Measurements from ENCODE around the gene TSG101. TPM values are rescaled to one million over a fixed set of nuclear protein-coding genes. Genes with fewer than 3 reads are reported as not detected.

The TSG101 gene, protein sequence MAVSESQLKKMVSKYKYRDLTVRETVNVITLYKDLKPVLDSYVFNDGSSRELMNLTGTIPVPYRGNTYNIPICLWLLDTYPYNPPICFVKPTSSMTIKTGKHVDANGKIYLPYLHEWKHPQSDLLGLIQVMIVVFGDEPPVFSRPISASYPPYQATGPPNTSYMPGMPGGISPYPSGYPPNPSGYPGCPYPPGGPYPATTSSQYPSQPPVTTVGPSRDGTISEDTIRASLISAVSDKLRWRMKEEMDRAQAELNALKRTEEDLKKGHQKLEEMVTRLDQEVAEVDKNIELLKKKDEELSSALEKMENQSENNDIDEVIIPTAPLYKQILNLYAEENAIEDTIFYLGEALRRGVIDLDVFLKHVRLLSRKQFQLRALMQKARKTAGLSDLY
- total RNA-seq = 10 to 100 TPM; 49.8 to 51.1 TPM
- long read RNA-seq, transcript TSG101-201 (10 exons, 1,824 nt) = major isoform, 110 of 121 reads
- long read RNA-seq, partial matches to known transcripts = 2 of 121 reads
- long read RNA-seq, other reads (novel, unspliced or antisense) = 8 of 121 reads

DNA sequence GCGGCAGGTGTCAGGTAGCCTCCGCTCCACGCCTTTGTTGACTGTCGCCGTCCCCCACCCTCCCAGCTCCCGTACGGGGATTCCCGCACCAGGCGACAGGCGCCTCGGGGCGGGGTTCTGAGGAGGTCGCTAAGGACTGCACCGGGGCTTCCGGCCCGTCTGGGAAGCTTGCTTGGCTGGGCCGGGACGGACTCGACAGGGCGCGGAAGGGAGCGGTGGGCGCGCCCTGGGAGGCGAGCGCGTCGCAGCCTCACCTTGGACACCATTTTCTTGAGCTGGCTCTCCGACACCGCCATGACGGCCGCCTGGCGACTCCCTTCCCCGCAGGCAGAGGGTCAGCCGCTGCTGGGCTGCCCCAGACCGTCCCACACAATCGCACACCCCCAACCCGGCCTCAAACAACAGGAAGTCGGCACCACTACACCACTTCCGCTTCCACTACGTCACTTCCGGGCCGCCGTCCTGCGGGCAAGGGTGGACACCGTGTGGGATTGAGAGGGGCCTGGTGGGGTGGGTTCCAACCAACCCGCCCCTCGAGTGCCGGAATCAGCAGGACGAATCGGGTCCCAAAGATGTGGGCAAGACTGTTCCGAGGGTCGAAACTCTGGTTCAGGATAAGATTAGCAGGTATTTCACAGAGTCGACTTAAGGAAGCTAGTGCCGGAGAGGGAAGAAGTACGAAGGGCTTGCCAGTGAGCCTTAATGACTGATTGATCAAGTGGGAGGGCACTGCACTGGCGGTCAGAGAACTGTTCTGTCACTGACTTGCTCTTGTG is at the start of gene TSG101:
Gene TSG101 (minus strand): TSS at position 422 of the 776 bp plus-strand sequence. CDS start 126 bp downstream, at position 296.
- intact Hi-C loops (cut with DNase I) = loop anchor here in 1 of 2 donors (5.0 to 10.0 kb wide), 2 partner anchors 106 to 202 kb away; partner anchors contain the start of genes GTF2H1, HPS5 and SPTY2D1
- DNase-seq (peak; percentile 97), ATAC-seq (peak; percentile 99 to 100)

GRCh38 chr11:18575361-18575760 is 48.6 kb upstream of the TSG101 start:
- ATAC-seq (no peak), DNase-seq (no peak)
- intact Hi-C loops (cut with DNase I) = no loop called here

DNA sequence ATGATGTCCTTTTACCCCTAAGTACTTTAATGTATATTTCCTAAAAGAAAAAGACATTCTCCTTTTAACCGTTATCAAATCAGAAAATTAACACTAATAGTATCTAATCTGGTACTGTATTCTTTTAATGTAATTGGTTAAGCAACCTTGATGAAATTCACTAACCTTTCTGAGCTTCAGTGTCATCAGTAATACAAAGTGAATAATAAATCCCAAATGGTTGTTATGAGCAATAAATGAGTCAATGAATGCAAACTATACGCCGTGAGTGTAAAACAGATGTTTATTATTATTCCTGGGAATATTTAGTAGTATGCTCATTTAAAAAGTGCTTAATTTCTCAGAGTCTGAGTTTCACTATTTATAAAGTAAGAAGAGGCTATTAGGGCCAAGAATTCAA is 40.3 kb upstream of the TSG101 start:
- intact Hi-C loops (cut with DNase I) = no loop called here
- ATAC-seq = no peak
- DNase-seq = no peak

DNA sequence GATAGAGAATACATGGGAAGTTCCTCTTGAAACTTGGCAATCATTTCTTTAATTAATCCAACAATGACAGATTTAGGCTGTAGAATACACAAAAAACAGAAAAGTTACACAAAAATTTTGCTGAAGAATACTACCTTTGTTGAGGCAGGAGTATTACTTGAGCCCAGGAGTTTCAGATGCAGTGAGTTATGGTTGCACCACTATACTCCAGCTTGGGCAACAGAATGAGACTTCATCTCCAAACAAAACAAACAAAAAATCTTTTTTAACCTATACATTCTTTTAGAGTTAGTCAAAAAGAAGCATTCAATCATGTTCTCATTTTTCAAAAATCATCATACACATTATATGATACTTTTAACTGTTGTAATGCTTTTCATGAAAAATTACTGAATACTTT is 39.7 kb upstream of the TSG101 start:
- ATAC-seq (no peak), DNase-seq (no peak)
- intact Hi-C loops (cut with DNase I) = no loop called here

DNA sequence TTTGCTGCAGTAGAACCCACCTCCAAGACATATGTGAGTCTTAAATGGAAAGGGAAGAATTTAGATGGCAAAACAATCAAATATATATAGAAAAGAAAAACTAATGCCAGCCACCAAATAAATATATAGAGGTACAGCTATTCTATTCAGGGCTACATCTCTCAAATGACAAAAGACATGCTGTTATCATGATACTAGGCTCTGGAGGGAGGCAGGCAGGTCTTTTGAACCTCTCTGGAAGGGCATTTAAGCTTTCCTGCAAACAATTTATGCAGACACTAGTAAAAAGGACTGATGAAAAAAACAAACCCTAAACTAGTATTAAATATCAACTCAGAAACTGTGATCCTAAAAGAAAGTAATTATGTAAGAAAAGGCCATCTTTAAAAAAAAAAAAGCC is 37.4 kb upstream of the TSG101 start:
- intact Hi-C loops (cut with DNase I) = no loop called here
- ATAC-seq (no peak), DNase-seq (no peak)

DNA sequence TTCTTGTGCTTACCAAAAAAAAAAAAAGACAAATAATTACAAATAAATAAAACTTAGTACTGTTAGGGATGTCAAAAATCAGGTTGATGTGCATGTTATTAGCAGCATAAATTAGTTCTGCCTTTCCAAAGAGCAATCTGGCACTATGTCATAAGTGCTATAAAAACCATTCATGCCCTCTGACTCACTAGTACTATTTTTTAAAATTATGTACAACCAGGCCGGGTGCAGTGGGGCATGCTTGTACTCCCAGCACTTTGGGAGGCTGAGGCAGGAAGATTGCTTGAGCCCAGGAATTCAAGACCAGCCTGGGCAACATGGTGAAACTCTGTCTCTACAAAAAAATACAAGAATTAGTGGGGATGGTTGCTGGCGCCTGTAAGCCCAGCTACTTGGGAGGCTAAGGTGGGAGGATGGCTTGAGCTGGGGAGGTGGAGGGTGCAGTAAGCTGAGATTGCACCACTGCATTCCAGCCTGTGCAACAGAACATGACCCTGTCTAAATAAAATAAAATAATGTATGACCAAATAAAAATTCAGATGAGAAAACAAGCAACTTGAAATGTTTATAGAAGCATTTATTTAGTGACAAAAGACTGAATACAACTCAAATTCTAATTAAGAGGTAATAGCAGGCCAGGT is 36.5 kb upstream of the TSG101 start:
- no peak for DNase-seq
- intact Hi-C loops (cut with DNase I) = no loop called here
- ATAC-seq = no peak

DNA sequence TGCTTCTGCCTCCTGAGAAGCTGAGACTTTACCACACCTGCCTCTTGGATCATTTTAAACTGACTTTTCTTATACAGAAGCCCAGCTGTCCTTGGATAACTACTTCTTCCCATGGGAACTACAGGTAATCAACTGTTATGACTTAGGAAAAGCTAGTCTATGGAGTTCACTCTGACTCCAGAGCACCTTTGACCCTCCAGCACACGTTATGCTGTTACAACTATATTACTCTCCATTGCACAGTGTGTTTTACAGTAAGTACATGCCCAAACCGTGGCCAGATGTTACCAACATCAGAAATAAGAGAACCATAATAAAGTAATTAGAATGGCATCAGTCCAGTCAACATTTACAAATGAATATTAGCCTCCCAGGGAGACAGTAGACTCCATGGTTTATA is 21.3 kb upstream of the TSG101 start:
- intact Hi-C loops (cut with DNase I) = loop anchor here (10.0 kb wide), 2 partner anchors 177 to 187 kb away; partner anchors contain the start of gene IGSF22 (in 1 of the 2)
- ATAC-seq = no peak
- DNase-seq = no peak

DNA sequence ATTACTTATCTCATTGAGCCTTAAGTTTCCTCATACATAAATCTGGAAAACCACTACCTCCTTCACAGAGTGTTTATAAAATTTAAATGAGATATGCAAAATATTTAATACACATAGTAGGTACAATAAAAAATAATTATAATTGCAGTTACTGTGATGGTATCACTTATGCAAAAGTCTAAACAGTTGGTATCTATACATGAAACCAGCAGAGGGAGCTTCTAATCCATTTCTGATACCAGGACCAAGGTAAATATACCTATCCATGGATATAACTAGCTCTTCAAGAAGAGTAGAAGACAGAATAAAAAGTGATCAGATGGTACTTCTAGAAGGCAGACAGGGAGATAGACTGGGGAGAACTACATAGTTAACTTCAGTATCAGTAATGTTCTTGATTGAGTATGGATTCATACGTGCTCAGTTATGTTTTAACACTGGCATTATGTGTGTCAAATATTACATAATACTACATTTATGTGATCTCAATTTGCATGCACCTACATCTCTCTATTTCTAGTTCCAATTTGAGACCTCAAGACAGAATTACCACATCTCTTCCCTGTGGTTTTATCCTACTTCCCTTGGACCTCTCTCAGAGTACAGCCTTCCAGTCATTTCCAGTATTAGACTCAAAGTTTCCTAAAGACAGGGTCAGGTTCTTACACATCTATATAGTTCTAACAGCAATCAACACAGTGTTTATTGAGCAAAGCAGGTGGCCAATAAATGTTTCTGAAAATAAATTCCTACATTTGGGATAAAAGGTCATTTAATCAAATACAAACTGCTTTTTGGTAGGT is 13.7 kb upstream of the TSG101 start:
- DNase-seq (no peak), ATAC-seq (peak in 1 of 2 donors; percentile 38)
- intact Hi-C loops (cut with DNase I) = loop anchor here (10.0 kb wide), 2 partner anchors 184 to 194 kb away; partner anchors contain the start of gene IGSF22 (in 1 of the 2)

DNA sequence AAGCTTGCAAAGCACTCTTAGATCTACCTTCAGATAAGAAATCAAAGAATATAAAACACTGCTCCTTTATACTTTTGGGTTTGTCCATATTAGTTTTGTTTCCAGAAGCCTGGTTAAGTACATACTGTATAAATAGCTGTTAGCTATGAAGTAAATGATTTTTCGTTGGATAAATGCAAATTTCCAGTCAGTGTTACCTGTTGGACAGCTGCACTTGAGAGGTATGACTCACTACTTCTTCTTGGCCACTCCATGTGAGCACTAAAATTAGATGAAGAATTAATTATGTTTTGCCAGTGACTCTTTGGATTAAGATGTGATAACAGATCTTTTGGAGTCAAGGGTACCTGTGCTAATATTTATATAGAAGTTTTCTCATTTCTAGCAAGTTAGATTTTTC is 9.5 kb upstream of the TSG101 start:
- intact Hi-C loops (cut with DNase I) = no loop called here
- no peak for ATAC-seq
- DNase-seq = no peak

GRCh38 chr11:18534245-18534644 is 7.5 kb upstream of the TSG101 start:
- DNase-seq (no peak), ATAC-seq (no peak)
- intact Hi-C loops (cut with DNase I) = no loop called here

- intact Hi-C loops (cut with DNase I) = no loop called here
- DNase-seq = no peak
- ATAC-seq = no peak
Measured at GRCh38 chr11:18533365-18533764, 6.6 kb upstream of the TSG101 start.

DNA sequence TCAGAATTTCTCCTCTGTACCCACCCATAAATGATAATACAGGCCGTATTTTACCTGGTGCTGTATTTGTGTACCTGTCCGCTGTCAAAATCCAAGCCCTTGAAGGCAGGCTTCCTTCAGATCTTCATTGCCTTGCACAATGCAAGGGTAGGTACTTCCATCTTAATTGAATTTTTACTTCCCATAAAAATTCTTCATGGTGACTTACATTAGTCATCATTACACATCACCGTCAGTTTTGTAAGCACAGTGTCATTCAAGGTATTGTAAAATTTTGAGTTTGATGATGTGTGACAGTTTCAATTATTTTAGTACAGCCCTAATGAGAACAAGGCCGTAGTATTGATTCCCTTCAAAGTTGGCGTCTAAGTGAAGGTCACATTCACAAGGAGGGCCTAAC is 770 bp upstream of the TSG101 start:
- ATAC-seq (peak in 1 of 2 donors; percentile 3), DNase-seq (no peak)
- intact Hi-C loops (cut with DNase I) = loop anchor here in 1 of 2 donors (5.0 to 10.0 kb wide), 2 partner anchors 105 to 203 kb away; partner anchors contain the start of genes GTF2H1, HPS5 and SPTY2D1

GRCh38 chr11:18526130-18526520 is 617 bp downstream of the TSG101 start:
- intact Hi-C loops (cut with DNase I) = loop anchor here in 1 of 2 donors (5.0 to 10.0 kb wide), 2 partner anchors 106 to 201 kb away; partner anchors contain the start of genes GTF2H1, HPS5 and SPTY2D1
- ATAC-seq (no peak), DNase-seq (no peak)

DNA sequence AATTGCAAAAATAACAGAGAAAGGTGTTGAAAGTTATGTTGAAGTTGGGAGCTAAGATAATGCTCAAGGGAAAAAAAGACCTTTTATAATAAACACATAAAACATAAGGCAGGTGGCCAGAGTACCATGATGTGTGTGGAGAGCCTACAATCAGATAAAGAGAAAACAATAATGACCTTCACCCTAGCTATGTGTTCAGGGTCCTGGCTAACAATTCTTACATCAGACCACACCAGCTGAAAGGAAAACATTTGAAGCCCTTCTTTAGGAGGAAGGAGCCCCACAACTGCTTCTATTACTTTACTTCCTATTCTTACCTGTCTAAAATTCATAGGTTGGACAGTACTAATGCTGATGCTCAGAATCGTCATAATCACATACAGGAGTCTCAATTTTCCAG is 2.5 kb downstream of the TSG101 start:
- intact Hi-C loops (cut with DNase I) = loop anchor here in 1 of 2 donors (10.0 kb wide), 1 partner anchor 199 kb away; the partner anchor contains the start of genes GTF2H1 and HPS5
- no peak for DNase-seq
- ATAC-seq = no peak

DNA sequence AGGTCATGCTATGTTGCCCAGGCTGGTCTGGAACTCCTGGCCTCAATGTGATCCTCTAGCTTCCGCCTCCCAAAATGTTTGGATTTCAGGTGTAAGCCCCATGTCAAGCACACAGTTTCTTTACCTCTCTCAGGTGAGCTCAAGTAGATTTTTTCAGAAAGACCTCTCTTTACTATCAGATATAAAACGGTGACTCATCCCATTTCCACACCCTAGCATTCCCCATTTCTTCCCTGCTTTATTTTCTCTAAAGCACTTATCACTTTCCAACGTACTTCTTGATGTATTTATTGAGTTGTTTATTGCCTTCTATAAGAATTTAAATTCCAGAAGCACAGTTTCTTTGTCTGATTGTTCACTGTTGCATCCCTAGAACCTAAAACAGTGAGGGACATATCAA is 3.7 kb downstream of the TSG101 start:
- intact Hi-C loops (cut with DNase I) = loop anchor here in 1 of 2 donors (10.0 kb wide), 1 partner anchor 198 kb away; the partner anchor contains the start of genes GTF2H1 and HPS5

DNA sequence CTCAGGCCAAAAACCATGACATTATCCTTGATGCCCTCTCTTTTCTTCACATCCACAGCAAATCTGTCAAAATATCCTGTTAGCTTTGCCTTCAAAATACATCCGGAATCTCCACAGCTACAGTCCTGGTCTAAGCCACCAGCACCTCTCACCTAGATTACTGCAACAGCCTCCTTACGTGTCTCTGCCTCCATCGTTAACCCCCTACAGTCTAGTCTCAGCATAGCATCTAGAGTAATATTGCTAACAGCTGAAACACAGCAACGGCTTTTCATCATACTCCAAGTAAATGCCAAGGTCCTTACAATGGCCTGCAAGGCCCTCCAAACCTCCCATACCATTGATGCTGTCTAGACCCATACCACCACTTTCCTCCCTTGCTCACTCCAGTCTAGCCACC is 4.4 kb downstream of the TSG101 start:
- intact Hi-C loops (cut with DNase I) = loop anchor here in 1 of 2 donors (10.0 kb wide), 1 partner anchor 198 kb away; the partner anchor contains the start of genes GTF2H1 and HPS5
- no peak for DNase-seq
- no peak for ATAC-seq

More for the DNA sequence above, 3.7 kb downstream of the TSG101 start:
- ATAC-seq (no peak), DNase-seq (no peak)

GRCh38 chr11:18521122-18521521 is 5.6 kb downstream of the TSG101 start:
- intact Hi-C loops (cut with DNase I) = loop anchor here in 1 of 2 donors (10.0 kb wide), 1 partner anchor 196 kb away; the partner anchor contains the start of genes GTF2H1 and HPS5
- no peak for DNase-seq

DNA sequence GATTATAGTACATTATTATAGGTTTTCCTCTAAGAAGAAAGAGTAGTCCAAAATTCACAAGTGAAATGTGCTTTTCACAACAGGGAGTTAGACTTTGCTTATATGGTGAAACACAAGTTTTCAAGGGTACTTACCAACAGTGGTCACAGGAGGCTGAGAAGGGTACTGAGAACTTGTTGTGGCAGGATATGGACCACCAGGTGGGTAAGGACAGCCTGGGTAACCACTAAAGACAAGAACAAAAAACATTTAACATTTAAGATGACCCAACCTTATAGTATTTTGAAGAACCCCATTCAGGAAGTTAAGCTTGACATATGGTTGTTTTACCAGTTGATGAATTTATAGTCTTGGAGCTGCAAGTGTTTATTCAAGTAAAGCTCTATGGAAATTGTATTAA is 24.4 kb downstream of the TSG101 start:
- DNase-seq (no peak), ATAC-seq (no peak)
- intact Hi-C loops (cut with DNase I) = no loop called here

More at GRCh38 chr11:18521122-18521521, 5.6 kb downstream of the TSG101 start:
- no peak for ATAC-seq
